ENCODE data around the gene CYP3A7.
"Not testable (repeated sequence)": the region's sequence is repeated elsewhere in the genome, so short reads cannot be mapped to it uniquely, and the experiment has no call there.

Gene CYP3A7

GRCh38 chr7:99665312-99666012 is 69.5 kb downstream of the CYP3A7 start:
- DNase-seq = no peak

GRCh38 chr7:99657879-99658278 is 77.1 kb downstream of the CYP3A7 start:
- DNase-seq = not testable (repeated sequence)

All from activated effector memory CD4-positive, alpha-beta T cell treated with anti-CD3 and anti-CD28 coated beads, Interleukin-2, amount 50 U/mL, for 16 hours (primary cell).